NCI-H2107 (cell line): ENCODE measurements around the gene NTNG1.

Source experiments
- DNase-seq: peaks from one replicate; lab custom pipeline; 2025; lab: John Stamatoyannopoulos, UW

The NTNG1 gene

GRCh38 chr1:107342316-107342715 is 201.5 kb downstream of the NTNG1 start:
- DNase-seq: no peak

- no peak for DNase-seq
Observed at GRCh38 chr1:107342768-107343167, 201.9 kb downstream of the NTNG1 start.

- DNase-seq: no peak
Observed at GRCh38 chr1:107343601-107344000, 202.8 kb downstream of the NTNG1 start.

- no peak for DNase-seq
Observed at GRCh38 chr1:107344268-107344760, 203.5 kb downstream of the NTNG1 start.

- no peak for DNase-seq
Observed at GRCh38 chr1:107344836-107345235, 204.0 kb downstream of the NTNG1 start.

GRCh38 chr1:107352850-107353249 is 212.0 kb downstream of the NTNG1 start:
- DNase-seq: no peak

GRCh38 chr1:107357376-107357775 is 216.5 kb downstream of the NTNG1 start:
- no peak for DNase-seq

- DNase-seq: no peak
Observed at GRCh38 chr1:107358619-107359327, 217.9 kb downstream of the NTNG1 start.

- DNase-seq: no peak
Observed at GRCh38 chr1:107359472-107360241, 218.8 kb downstream of the NTNG1 start.

GRCh38 chr1:107362468-107363140 is 221.8 kb downstream of the NTNG1 start:
- DNase-seq: no peak

- no peak for DNase-seq
Observed at GRCh38 chr1:107363154-107363553, 222.3 kb downstream of the NTNG1 start.

- DNase-seq: no peak
Observed at GRCh38 chr1:107365527-107366240, 224.8 kb downstream of the NTNG1 start.

GRCh38 chr1:107378426-107378825 is 237.6 kb downstream of the NTNG1 start:
- no peak for DNase-seq

- no peak for DNase-seq
Observed at GRCh38 chr1:107378866-107379265, 238.0 kb downstream of the NTNG1 start.

GRCh38 chr1:107379826-107380225 is 239.0 kb downstream of the NTNG1 start:
- no peak for DNase-seq

GRCh38 chr1:107389410-107390396 is 248.9 kb downstream of the NTNG1 start:
- DNase-seq: no peak

- no peak for DNase-seq
Observed at GRCh38 chr1:107394301-107394700, 253.5 kb downstream of the NTNG1 start.

- DNase-seq: no peak
Observed at GRCh38 chr1:107401704-107402103, 260.9 kb downstream of the NTNG1 start.

- DNase-seq: no peak
Observed at GRCh38 chr1:107404756-107405155, 263.9 kb downstream of the NTNG1 start.

GRCh38 chr1:107405236-107405635 is 264.4 kb downstream of the NTNG1 start:
- DNase-seq: no peak

GRCh38 chr1:107407011-107407410 is 266.2 kb downstream of the NTNG1 start:
- no peak for DNase-seq
